A673 (cell line): ENCODE measurements around the gene SERINC5. TPM values are rescaled to one million over a fixed set of nuclear protein-coding genes. Genes with fewer than 3 reads are reported as not detected.
"Not testable (repeated sequence)": the region's sequence is repeated elsewhere in the genome, so short reads cannot be mapped to it uniquely, and the experiment has no call there.

ENCODE experiments used
- BruUV-seq: library from RNA; stranded (reverse); fragments of 400-500 nt; replicated peaks from 2 replicates; lab custom pipeline; 2021; lab: Mats Ljungman, UMichigan
- CTCF ChIA-PET: fragments of 300-600 bp; sonication (Branson Sonifier 250); formaldehyde crosslinking; loops from one replicate; lab custom pipeline; 2022; ENCODE audit warnings: antibody characterized with exemption; lab: Charles Lee
- POLR2A ChIA-PET: fragments of 300-600 bp; sonication (Branson Sonifier 250); formaldehyde crosslinking; loops from one replicate; lab custom pipeline; 2022; ENCODE audit warnings: antibody characterized with exemption; ENCODE audit not compliant: low non-redundant PET; lab: Charles Lee
- DNase-seq: peaks from one replicate; pipeline ENCODE4 v3.0.0-alpha.2; 2015; ENCODE audit warnings: low spot score
- H3K27ac ChIP-seq: fragments of 200-600 bp; sonication (generic); 2 replicates; pipeline ENCODE4 v1.5.1; 2016; ENCODE audit warnings: mixed run types, low read depth, mild to moderate bottlenecking, mixed read lengths, antibody characterized with exemption, low read length; ENCODE audit not compliant: poor library complexity, severe bottlenecking
- H3K27me3 ChIP-seq: fragments of 200-600 bp; sonication (generic); replicated peaks from 2 replicates; pipeline ENCODE4 v1.6.1; 2017; ENCODE audit warnings: mixed run types, low read depth, mild to moderate bottlenecking, mixed read lengths, antibody characterized with exemption, low read length; ENCODE audit not compliant: insufficient read depth, poor library complexity
- H3K36me3 ChIP-seq: fragments of 200-600 bp; sonication (generic); 2 replicates; pipeline ENCODE4 v1.6.1; 2016; ENCODE audit warnings: mixed run types, mild to moderate bottlenecking, mixed read lengths, antibody characterized with exemption, low read length; ENCODE audit not compliant: insufficient read depth, poor library complexity, severe bottlenecking
- H3K4me1 ChIP-seq: fragments of 200-600 bp; sonication (generic); 2 replicates; pipeline ENCODE4 v1.6.1; 2017; ENCODE audit warnings: mixed run types, mild to moderate bottlenecking, mixed read lengths, antibody characterized with exemption, low read length; ENCODE audit not compliant: insufficient read depth, poor library complexity, severe bottlenecking
- H3K4me3 ChIP-seq: fragments of 200-600 bp; sonication (generic); 2 replicates; pipeline ENCODE4 v1.5.1; 2016; ENCODE audit warnings: low read depth, mixed run types, mild to moderate bottlenecking, mixed read lengths, low read length; ENCODE audit not compliant: poor library complexity, severe bottlenecking
- H3K9me3 ChIP-seq: fragments of 200-600 bp; sonication (generic); 2 replicates; pipeline ENCODE4 v1.6.1; 2016; ENCODE audit warnings: mixed run types, low read depth, mild to moderate bottlenecking, mixed read lengths, antibody characterized with exemption, low read length; ENCODE audit not compliant: poor library complexity, severe bottlenecking
- EZH2 ChIP-seq: fragments of 200-600 bp; sonication (generic); IDR thresholded peaks from 2 replicates; pipeline ENCODE4 v1.6.1; 2017; ENCODE audit warnings: borderline replicate concordance, low read depth, mild to moderate bottlenecking, mixed read lengths, antibody characterized with exemption, low read length; ENCODE audit not compliant: poor library complexity, severe bottlenecking
- intact Hi-C: fragments of 100-400 bp; cut with micrococcal nuclease; formaldehyde crosslinking; loops from one replicate; pipeline ENCODE4 v1.10.0; 2022; ENCODE audit not compliant: unreplicated experiment
- total RNA-seq: library from RNA; stranded (reverse); gene quantifications from 2 replicates; pipeline ENCODE4 v1.2.3, GENCODE V29; 2021
- TF ChIP-seq, protein P1 (sequence below): fragments of 300-800, 200-600 bp; sonication (generic); conservative IDR thresholded peaks from 2 replicates; pipeline ENCODE4 v1.5.1; 2017; ENCODE audit warnings: low read depth, mild to moderate bottlenecking, antibody characterized with exemption, low read length, moderate library complexity, mixed read lengths

SERINC5 gene
- total RNA-seq, 1 experiment from 2014 or later: 20.6 TPM

DNA sequence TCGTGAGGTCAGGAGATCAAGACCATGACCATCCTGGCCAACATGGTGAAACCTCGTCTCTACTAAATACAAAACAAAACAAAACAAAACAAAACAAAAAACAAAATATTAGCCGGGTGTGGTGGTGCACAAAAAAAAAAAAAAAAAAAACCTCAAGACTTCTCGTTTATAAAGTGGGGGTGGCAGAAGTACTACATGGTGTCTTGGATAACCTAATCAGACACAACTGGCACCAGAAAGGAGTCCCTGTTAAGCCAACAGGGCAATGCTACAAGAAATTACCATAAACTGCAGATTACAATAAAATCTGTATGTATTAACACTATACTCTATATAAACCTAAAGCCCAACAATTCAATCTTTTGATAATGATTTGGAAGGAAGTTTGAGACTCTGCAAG, 50.0 kb downstream of the SERINC5 start:
- Histone ChIP-seq H3K27ac (no peak overlapping the region), H3K4me3 (no peak overlapping the region), H3K9me3 (no peaks in the 10 kb centered on the region), H3K36me3 (no peaks in the 10 kb centered on the region), H3K27me3 (no peaks in the 10 kb centered on the region), H3K4me1 (no peaks in the 10 kb centered on the region)
- TF ChIP-seq, protein P1, sequence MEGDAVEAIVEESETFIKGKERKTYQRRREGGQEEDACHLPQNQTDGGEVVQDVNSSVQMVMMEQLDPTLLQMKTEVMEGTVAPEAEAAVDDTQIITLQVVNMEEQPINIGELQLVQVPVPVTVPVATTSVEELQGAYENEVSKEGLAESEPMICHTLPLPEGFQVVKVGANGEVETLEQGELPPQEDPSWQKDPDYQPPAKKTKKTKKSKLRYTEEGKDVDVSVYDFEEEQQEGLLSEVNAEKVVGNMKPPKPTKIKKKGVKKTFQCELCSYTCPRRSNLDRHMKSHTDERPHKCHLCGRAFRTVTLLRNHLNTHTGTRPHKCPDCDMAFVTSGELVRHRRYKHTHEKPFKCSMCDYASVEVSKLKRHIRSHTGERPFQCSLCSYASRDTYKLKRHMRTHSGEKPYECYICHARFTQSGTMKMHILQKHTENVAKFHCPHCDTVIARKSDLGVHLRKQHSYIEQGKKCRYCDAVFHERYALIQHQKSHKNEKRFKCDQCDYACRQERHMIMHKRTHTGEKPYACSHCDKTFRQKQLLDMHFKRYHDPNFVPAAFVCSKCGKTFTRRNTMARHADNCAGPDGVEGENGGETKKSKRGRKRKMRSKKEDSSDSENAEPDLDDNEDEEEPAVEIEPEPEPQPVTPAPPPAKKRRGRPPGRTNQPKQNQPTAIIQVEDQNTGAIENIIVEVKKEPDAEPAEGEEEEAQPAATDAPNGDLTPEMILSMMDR: no peak
- no peak for TF ChIP-seq EZH2
- DNase-seq: no peak
- POLR2A ChIA-PET: no interaction called here
- intact Hi-C loops: no loop called here
- CTCF ChIA-PET: no interaction called here
- no TSS peak for BruUV-seq

DNA sequence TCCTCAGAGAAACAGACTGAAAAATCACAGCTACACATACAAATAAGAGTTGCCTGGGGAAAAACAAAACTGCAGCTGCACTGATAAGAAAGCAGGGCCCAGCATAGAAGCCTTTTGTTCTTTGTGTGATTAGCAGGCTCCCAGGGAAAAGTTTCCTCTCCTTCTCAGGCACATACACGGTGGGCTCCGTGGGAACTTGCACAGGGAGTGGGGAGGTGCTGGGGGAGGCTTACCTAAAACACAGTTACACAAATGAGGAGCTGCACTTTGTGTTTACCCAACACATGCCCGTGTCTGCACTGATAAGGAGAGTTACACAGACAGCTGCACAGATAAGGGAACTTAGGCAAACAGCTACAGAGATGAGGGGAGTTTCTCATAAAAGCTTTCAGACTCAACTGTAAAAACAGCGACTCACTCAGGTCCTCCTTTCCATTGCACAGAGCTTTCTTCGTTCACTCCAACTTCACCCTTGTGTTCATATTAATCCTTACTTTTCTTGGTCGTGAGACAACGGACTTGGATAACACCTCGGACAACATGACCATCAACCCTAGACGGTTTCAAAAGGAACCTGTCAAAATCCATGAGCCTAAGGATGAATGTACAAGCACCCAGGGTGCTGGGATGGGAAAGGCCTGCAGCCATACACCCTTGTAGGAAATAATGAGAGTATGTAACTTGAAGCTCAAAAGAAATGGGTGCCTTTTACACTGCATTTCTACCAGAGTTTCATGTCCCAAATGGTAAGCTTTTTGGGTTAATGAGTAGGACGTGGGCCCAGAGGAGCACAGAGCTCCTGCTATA, 50.8 kb downstream of the SERINC5 start:
- BruUV-seq: no TSS peak
- intact Hi-C loops: no loop called here
- Histone ChIP-seq H3K27me3 (no peaks in the 10 kb centered on the region), H3K27ac (no peak overlapping the region), H3K36me3 (no peaks in the 10 kb centered on the region), H3K4me1 (no peaks in the 10 kb centered on the region), H3K9me3 (no peaks in the 10 kb centered on the region), H3K4me3 (no peak overlapping the region)
- no peak for TF ChIP-seq EZH2
- TF ChIP-seq, protein P1: no peak
- ChIA-PET CTCF (no interaction called here), POLR2A (no interaction called here)
- no peak for DNase-seq

DNA sequence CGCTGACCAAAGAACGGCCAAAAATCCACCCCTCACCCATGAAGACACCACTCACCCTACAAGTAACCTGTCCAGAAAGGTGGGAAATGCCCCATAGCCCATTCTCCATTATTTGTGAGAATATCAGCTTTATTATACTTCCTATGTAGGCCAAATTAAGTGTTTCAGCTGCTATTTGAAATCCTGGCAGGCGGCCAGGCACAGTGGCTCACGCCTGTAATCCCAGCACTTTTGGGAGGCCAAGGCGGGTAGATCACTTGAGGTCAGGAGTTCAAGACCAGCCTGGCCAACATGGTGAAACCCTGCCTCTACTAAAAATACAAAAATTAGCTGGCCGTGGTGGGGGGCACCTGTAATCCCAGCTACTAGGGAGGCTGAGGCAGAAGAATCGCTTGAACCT, 54.1 kb downstream of the SERINC5 start:
- H3K4me3 ChIP-seq, intact Hi-C loops, H3K27ac ChIP-seq, DNase-seq, H3K27me3 ChIP-seq, H3K36me3 ChIP-seq, POLR2A ChIA-PET, BruUV-seq, H3K9me3 ChIP-seq, CTCF ChIA-PET, H3K4me1 ChIP-seq: not testable (repeated sequence)

GRCh38 chr5:80198920-80199319, 56.9 kb downstream of the SERINC5 start:
- no peak overlapping the region for H3K4me3 ChIP-seq
- TF ChIP-seq, protein P1: no peak
- no peak for TF ChIP-seq EZH2
- BruUV-seq: no TSS peak
- H3K9me3 ChIP-seq: no peaks in the 10 kb centered on the region
- intact Hi-C loops: no loop called here
- no peak for DNase-seq
- H3K36me3 ChIP-seq: no peaks in the 10 kb centered on the region
- H3K4me1 ChIP-seq: no peaks in the 10 kb centered on the region
- H3K27ac ChIP-seq: no peak overlapping the region
- CTCF ChIA-PET: no interaction called here
- POLR2A ChIA-PET: no interaction called here
- no peaks in the 10 kb centered on the region for H3K27me3 ChIP-seq
